ENCODE measurements around the gene SERPINA4. TPM values are rescaled to one million over a fixed set of nuclear protein-coding genes. Genes with fewer than 3 reads are reported as not detected.

SERPINA4 gene
- total RNA-seq, 1 experiment from 2014 or later: not detected

DNA sequence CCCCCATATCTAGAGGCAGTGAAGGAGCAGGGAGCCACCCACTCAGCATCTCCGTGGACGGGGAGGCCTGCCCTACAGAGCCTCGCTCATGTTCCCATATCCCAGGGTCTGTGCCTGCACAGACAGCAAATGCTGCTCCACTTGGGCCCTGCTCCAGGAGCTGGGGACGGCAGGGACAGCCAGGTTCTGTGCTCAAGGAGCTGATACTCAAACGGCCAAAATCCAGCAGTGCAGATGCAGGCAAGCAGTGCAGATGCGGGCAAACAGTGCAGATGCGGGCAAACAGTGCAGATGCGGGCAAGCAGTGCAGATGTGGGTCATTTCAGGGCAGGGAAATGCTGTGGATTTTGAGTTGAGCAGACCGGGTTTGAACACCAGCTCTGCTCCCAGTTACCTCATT is 45.8 kb upstream of the SERPINA4 start:
- Mint-ChIP-seq H3K9me3 (peaks cover 9 to 11% of the 10 kb centered on the region in 2 experiments), H3K4me3 (no peak overlapping the region), H3K27me3 (ENCODE audit: low read depth) (peaks cover 16% of the 10 kb centered on the region), H3K36me3 (ENCODE audit: insufficient read depth in 1 of 3, low read depth in 3 of 3) (peaks cover 0 to 15% (median 2%) of the 10 kb centered on the region in 3 experiments; a peak in 4 of 7 replicates), H3K27ac (no peak overlapping the region), H3K4me1 (peaks cover 14 to 23% of the 10 kb centered on the region in 2 experiments)
- no peak overlapping the region for H3K23ac ChIP-seq (ENCODE audit: insufficient read length, low read depth, low read length)
- no peaks in the 10 kb centered on the region for H3K27me3 ChIP-seq (ENCODE audit: insufficient read depth, low read length)
- H2BK15ac ChIP-seq (ENCODE audit: low read depth, low read length): no peak overlapping the region
- no peak overlapping the region for H3T11ph ChIP-seq (ENCODE audit: low read length)
- H3K23me2 ChIP-seq (ENCODE audit: insufficient read length, low read depth, low read length, poor library complexity, severe bottlenecking): no peaks in the 10 kb centered on the region
- DNase-seq: no peak
- no peaks in the 10 kb centered on the region for H4K20me1 ChIP-seq (ENCODE audit: control insufficient read depth, insufficient read depth, insufficient read length)
- H4K8ac ChIP-seq (replicated peaks; ENCODE audit: insufficient read length, low read depth, low read length): no peak overlapping the region
- no peak overlapping the region for H3K4ac ChIP-seq (ENCODE audit: low read depth, low read length)
- H2AK5ac ChIP-seq (ENCODE audit: insufficient read length, low read length): no peak overlapping the region
- H2BK5ac ChIP-seq (ENCODE audit: insufficient read length, low read length): no peak overlapping the region
- H3K79me1 ChIP-seq (ENCODE audit: insufficient read depth, low read depth, low read length, poor library complexity, severe bottlenecking): no peaks in the 10 kb centered on the region
- no peak overlapping the region for H3K56ac ChIP-seq (ENCODE audit: insufficient read length, low read depth, low read length)
- no peak overlapping the region for H3K9ac ChIP-seq (ENCODE audit: extremely low read depth, insufficient read length, low read length)
- H3K27ac ChIP-seq (ENCODE audit: insufficient read length, low read depth, low read length): no peak overlapping the region
- no peak overlapping the region for H2BK12ac ChIP-seq (ENCODE audit: insufficient read length, low read depth, low read length)
- peaks cover 8% of the 10 kb centered on the region; the same call in 1 of the 2 replicates for H3K4me1 ChIP-seq (ENCODE audit: insufficient read depth, low read length)
- H2AFZ ChIP-seq (ENCODE audit: low read length): no peak overlapping the region
- H2BK120ac ChIP-seq (ENCODE audit: low read depth, low read length, poor library complexity, severe bottlenecking): no peak overlapping the region
- no peak overlapping the region for H2BK20ac ChIP-seq (ENCODE audit: low read depth, low read length, poor library complexity, severe bottlenecking)
- WGBS (ENCODE audit: extremely low coverage, insufficient read length, low lambda C conversion rate): no CpG with 5 or more reads among the region's 9 CpGs
- H3K18ac ChIP-seq (ENCODE audit: insufficient read length, low read depth, low read length): no peak overlapping the region
- no peak overlapping the region for H4K5ac ChIP-seq (ENCODE audit: insufficient read length, low read depth, low read length)
- no peaks in the 10 kb centered on the region for H3K9me3 ChIP-seq (ENCODE audit: control insufficient read depth, low read depth, low read length)
- H3K14ac ChIP-seq (ENCODE audit: insufficient read depth, low read length): no peak overlapping the region; the same call in 1 of the 2 replicates
- no peaks in the 10 kb centered on the region for H3K79me2 ChIP-seq (ENCODE audit: insufficient read depth, low read length)
- TF ChIP-seq, protein P1, sequence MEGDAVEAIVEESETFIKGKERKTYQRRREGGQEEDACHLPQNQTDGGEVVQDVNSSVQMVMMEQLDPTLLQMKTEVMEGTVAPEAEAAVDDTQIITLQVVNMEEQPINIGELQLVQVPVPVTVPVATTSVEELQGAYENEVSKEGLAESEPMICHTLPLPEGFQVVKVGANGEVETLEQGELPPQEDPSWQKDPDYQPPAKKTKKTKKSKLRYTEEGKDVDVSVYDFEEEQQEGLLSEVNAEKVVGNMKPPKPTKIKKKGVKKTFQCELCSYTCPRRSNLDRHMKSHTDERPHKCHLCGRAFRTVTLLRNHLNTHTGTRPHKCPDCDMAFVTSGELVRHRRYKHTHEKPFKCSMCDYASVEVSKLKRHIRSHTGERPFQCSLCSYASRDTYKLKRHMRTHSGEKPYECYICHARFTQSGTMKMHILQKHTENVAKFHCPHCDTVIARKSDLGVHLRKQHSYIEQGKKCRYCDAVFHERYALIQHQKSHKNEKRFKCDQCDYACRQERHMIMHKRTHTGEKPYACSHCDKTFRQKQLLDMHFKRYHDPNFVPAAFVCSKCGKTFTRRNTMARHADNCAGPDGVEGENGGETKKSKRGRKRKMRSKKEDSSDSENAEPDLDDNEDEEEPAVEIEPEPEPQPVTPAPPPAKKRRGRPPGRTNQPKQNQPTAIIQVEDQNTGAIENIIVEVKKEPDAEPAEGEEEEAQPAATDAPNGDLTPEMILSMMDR (conservative IDR thresholded peaks at IDR 0.05): no peak
- H3K4me2 ChIP-seq (ENCODE audit: insufficient read depth, insufficient read length, low read length): no peak overlapping the region
- H4K91ac ChIP-seq (ENCODE audit: insufficient read length, low read depth, low read length): no peak overlapping the region

Data from H9 (cell line).